ENCODE measurements around the gene PNPLA8. TPM values are rescaled to one million over a fixed set of nuclear protein-coding genes. Genes with fewer than 3 reads are reported as not detected.

Gene PNPLA8
- total and polyA plus RNA-seq, 2 donors (not counting 1 experiment from before 2014, with no cell fraction given): 12.3 to 57.3 TPM

GRCh38 chr7:108431099-108431498 is 94.8 kb downstream of the PNPLA8 start:
- Histone ChIP-seq H3K4me2 (replicated peaks; ENCODE audit: low read depth, low read length, poor library complexity, severe bottlenecking) (no peak overlapping the region), H3K9ac (ENCODE audit: low read length) (no peak overlapping the region), H3K4me3 (ENCODE audit: control extremely low read depth in 1 of 5, extremely low read depth in 1 of 5, insufficient read depth in 1 of 5, low read depth in 2 of 5, low read length in 4 of 5) (no peak overlapping the region), H3K36me3 (replicated peaks in 1 of 2; ENCODE audit: control extremely low read depth in 1 of 2, control insufficient read depth in 1 of 2, extremely low read depth in 1 of 2, insufficient read depth in 2 of 2, low read length in 1 of 2) (no peaks in the 10 kb centered on the region), H4K20me1 (ENCODE audit: control insufficient read depth, insufficient read depth, low read length, poor library complexity, severe bottlenecking) (no peaks in the 10 kb centered on the region), H3K9me3 (ENCODE audit: control extremely low read depth in 1 of 3, control insufficient read depth in 2 of 3, insufficient read depth in 1 of 3, low read length in 2 of 3) (no peaks in the 10 kb centered on the region), H3K27ac (ENCODE audit: low read length in 2 of 2) (no peak overlapping the region), H2AFZ (ENCODE audit: insufficient read depth, low read depth, low read length, poor library complexity, severe bottlenecking) (no peak overlapping the region), H3K4me1 (ENCODE audit: control insufficient read depth in 2 of 2, insufficient read depth in 2 of 2, low read length in 2 of 2) (no peaks in the 10 kb centered on the region), H3K79me2 (ENCODE audit: control insufficient read depth, insufficient read depth, low read length) (no peaks in the 10 kb centered on the region), H3K27me3 (replicated peaks in 1 of 4; ENCODE audit: control extremely low read depth in 1 of 4, control insufficient read depth in 3 of 4, insufficient read depth in 4 of 4, low read length in 3 of 4) (peaks cover 0 to 25% (median 15%) of the 10 kb centered on the region in 4 experiments)
- Mint-ChIP-seq H3K9me3 (ENCODE audit: insufficient read depth) (no peaks in the 10 kb centered on the region), H3K4me3 (no peak overlapping the region), H3K27ac (no peak overlapping the region), H3K27me3 (peaks cover 23% of the 10 kb centered on the region), H3K4me1 (no peaks in the 10 kb centered on the region)
- no peak for ATAC-seq (ENCODE audit: low read depth)
- 92% methylated on average over 1 of the region's 1 CpG for WGBS (ENCODE audit: insufficient coverage)
- intact Hi-C loops (cut with micrococcal nuclease): no loop called here
- ChIA-PET POLR2A (no interaction called here), CTCF (no interaction called here)
- DNase-seq: no peak
- no peak for TF ChIP-seq CTCF (IDR thresholded peaks at IDR 0.05)
- no peak for TF ChIP-seq EZH2 (IDR thresholded peaks at IDR 0.05; ENCODE audit: borderline replicate concordance, insufficient read depth, low read depth, low read length, poor library complexity, severe bottlenecking)

GRCh38 chr7:108430664-108431063 is 95.3 kb downstream of the PNPLA8 start:
- Histone ChIP-seq H3K27ac (ENCODE audit: low read length in 2 of 2) (no peak overlapping the region), H2AFZ (ENCODE audit: insufficient read depth, low read depth, low read length, poor library complexity, severe bottlenecking) (no peak overlapping the region), H3K36me3 (replicated peaks in 1 of 2; ENCODE audit: control extremely low read depth in 1 of 2, control insufficient read depth in 1 of 2, extremely low read depth in 1 of 2, insufficient read depth in 2 of 2, low read length in 1 of 2) (no peaks in the 10 kb centered on the region), H3K4me3 (ENCODE audit: control extremely low read depth in 1 of 5, extremely low read depth in 1 of 5, insufficient read depth in 1 of 5, low read depth in 2 of 5, low read length in 4 of 5) (no peak overlapping the region), H4K20me1 (ENCODE audit: control insufficient read depth, insufficient read depth, low read length, poor library complexity, severe bottlenecking) (no peaks in the 10 kb centered on the region), H3K9me3 (ENCODE audit: control extremely low read depth in 1 of 3, control insufficient read depth in 2 of 3, insufficient read depth in 1 of 3, low read length in 2 of 3) (no peaks in the 10 kb centered on the region), H3K27me3 (replicated peaks in 1 of 4; ENCODE audit: control extremely low read depth in 1 of 4, control insufficient read depth in 3 of 4, insufficient read depth in 4 of 4, low read length in 3 of 4) (peaks cover 0 to 25% (median 15%) of the 10 kb centered on the region in 4 experiments), H3K4me2 (replicated peaks; ENCODE audit: low read depth, low read length, poor library complexity, severe bottlenecking) (no peak overlapping the region), H3K9ac (ENCODE audit: low read length) (no peak overlapping the region), H3K79me2 (ENCODE audit: control insufficient read depth, insufficient read depth, low read length) (no peaks in the 10 kb centered on the region), H3K4me1 (ENCODE audit: control insufficient read depth in 2 of 2, insufficient read depth in 2 of 2, low read length in 2 of 2) (no peaks in the 10 kb centered on the region)
- intact Hi-C loops (cut with micrococcal nuclease): no loop called here
- ChIA-PET POLR2A (no interaction called here), CTCF (no interaction called here)
- no peak for ATAC-seq (ENCODE audit: low read depth)
- WGBS (ENCODE audit: insufficient coverage): 0% methylated on average over 1 of the region's 1 CpG
- H3K4me3 Mint-ChIP-seq: no peak overlapping the region
- H3K4me1 Mint-ChIP-seq: no peaks in the 10 kb centered on the region
- no peaks in the 10 kb centered on the region for H3K9me3 Mint-ChIP-seq (ENCODE audit: insufficient read depth)
- no peak for DNase-seq
- TF ChIP-seq CTCF (IDR thresholded peaks at IDR 0.05): no peak
- TF ChIP-seq EZH2 (IDR thresholded peaks at IDR 0.05; ENCODE audit: borderline replicate concordance, insufficient read depth, low read depth, low read length, poor library complexity, severe bottlenecking): no peak
- no peak overlapping the region for H3K27ac Mint-ChIP-seq
- peaks cover 23% of the 10 kb centered on the region for H3K27me3 Mint-ChIP-seq

All from B cell (primary cell).